HEK293 (cell line): Measurements from ENCODE around the gene LRCH1.

Experiments used
- CTCF ChIA-PET: fragments of 350-600 bp; formaldehyde crosslinking; extraction: SDS; loops from one replicate; lab custom pipeline; 2021; ENCODE audit warnings: antibody characterized with exemption; lab: Yijun Ruan, JAX
- POLR2A ChIA-PET: fragments of 300-600 bp; formaldehyde crosslinking; extraction: SDS; loops from one replicate; lab custom pipeline; 2020; ENCODE audit warnings: antibody characterized with exemption, inconsistent platforms; lab: Yijun Ruan, JAX
- H3K27ac ChIP-seq: fragments of 200-500 bp; sonication (Bioruptor generic); 2 replicates; pipeline ENCODE4 v1.5.1; 2014; ENCODE audit warnings: low read depth, low read length, control low read depth, inconsistent platforms; ENCODE audit errors: extremely low read depth
- H3K36me3 ChIP-seq, 2 experiments: fragments of 200-500 bp in 1 of 2; sonication (Bioruptor generic) in 1 of 2; 1 replicate in 1 of 2; 2 replicates in 1 of 2; pipeline ENCODE4 v1.5.1; 2014 to 2017; ENCODE audit warnings: inconsistent platforms in 2 of 2, low read length in 2 of 2; ENCODE audit not compliant: control insufficient read depth in 2 of 2, insufficient read depth in 1 of 2
- H3K4me1 ChIP-seq: fragments of 200-500 bp; sonication (Bioruptor generic); 2 replicates; pipeline ENCODE4 v1.5.1; 2014; ENCODE audit warnings: mild to moderate bottlenecking, low read length, inconsistent platforms; ENCODE audit not compliant: control insufficient read depth, insufficient read depth
- H3K4me3 ChIP-seq: 2 replicates; pipeline ENCODE4 v1.5.1; 2011; ENCODE audit warnings: low read depth, mild to moderate bottlenecking, control low read depth, low read length, moderate library complexity
- H3K9me3 ChIP-seq: fragments of 200-500 bp; sonication (Bioruptor generic); 2 replicates; pipeline ENCODE4 v1.5.1; 2014; ENCODE audit warnings: low read depth, low read length, inconsistent platforms; ENCODE audit not compliant: control insufficient read depth, insufficient read depth
- BCL11A ChIP-seq: fragments of 450-650 bp; formaldehyde crosslinking; IDR thresholded peaks from 2 replicates; pipeline ENCODE4 v1.5.1; 2016; ENCODE audit warnings: low read depth, missing biosample characterization, missing genetic modification characterization
- HOXC10 ChIP-seq: sonication (generic); formaldehyde crosslinking; IDR thresholded peaks from 2 replicates; pipeline ENCODE4 v1.8.1; 2023; ENCODE audit warnings: mild to moderate bottlenecking, missing genetic modification reagents
- HOXD13 ChIP-seq: sonication (generic); formaldehyde crosslinking; IDR thresholded peaks from 2 replicates; pipeline ENCODE4 v1.8.0; 2022; ENCODE audit warnings: missing genetic modification reagents, borderline replicate concordance
- PATZ1 ChIP-seq: fragments of 450-650 bp; formaldehyde crosslinking; IDR thresholded peaks from 2 replicates; pipeline ENCODE4 v1.5.1; 2016; ENCODE audit warnings: missing biosample characterization, missing genetic modification characterization
- PRDM1 ChIP-seq: fragments of 450-650 bp; formaldehyde crosslinking; IDR thresholded peaks from 2 replicates; pipeline ENCODE4; 2016; ENCODE audit warnings: missing biosample characterization, missing genetic modification characterization
- PRDM10 ChIP-seq: fragments of 450-650 bp; formaldehyde crosslinking; IDR thresholded peaks from 2 replicates; pipeline ENCODE4 v1.5.1; 2016; ENCODE audit warnings: missing biosample characterization, missing genetic modification characterization
- WT1 ChIP-seq: fragments of 450-650 bp; formaldehyde crosslinking; IDR thresholded peaks from 2 replicates; pipeline ENCODE4 v1.5.1; 2016; ENCODE audit warnings: missing biosample characterization, missing genetic modification characterization
- ZFHX2 ChIP-seq: fragments of 450-650 bp; formaldehyde crosslinking; conservative IDR thresholded peaks from 2 replicates; pipeline ENCODE4 v1.5.1; 2016; ENCODE audit warnings: missing biosample characterization, missing genetic modification characterization
- ZFP41 ChIP-seq: fragments of 450-650 bp; formaldehyde crosslinking; IDR thresholded peaks from 2 replicates; pipeline ENCODE4 v1.5.1; 2016; ENCODE audit warnings: missing biosample characterization, missing genetic modification characterization, borderline replicate concordance
- ZNF169 ChIP-seq: fragments of 450-650 bp; formaldehyde crosslinking; IDR thresholded peaks from 2 replicates; pipeline ENCODE4 v1.5.1; 2016; ENCODE audit warnings: missing biosample characterization, missing genetic modification characterization
- ZNF19 ChIP-seq: fragments of 450-650 bp; formaldehyde crosslinking; IDR thresholded peaks from 2 replicates; pipeline ENCODE4; 2016; ENCODE audit warnings: missing biosample characterization, missing genetic modification characterization, low read depth
- ZNF2 ChIP-seq: fragments of 450-650 bp; formaldehyde crosslinking; IDR thresholded peaks from 2 replicates; pipeline ENCODE4 v1.5.1; 2016; ENCODE audit warnings: missing biosample characterization, missing genetic modification characterization
- ZNF391 ChIP-seq: fragments of 450-650 bp; formaldehyde crosslinking; IDR thresholded peaks from 2 replicates; pipeline ENCODE4 v1.5.1; 2016; ENCODE audit warnings: low read depth, missing biosample characterization, missing genetic modification characterization, borderline replicate concordance
- ZNF473 ChIP-seq: fragments of 450-650 bp; formaldehyde crosslinking; IDR thresholded peaks from 2 replicates; pipeline ENCODE4 v1.5.1; 2017; ENCODE audit warnings: missing biosample characterization, missing genetic modification characterization
- ZNF48 ChIP-seq: fragments of 450-650 bp; formaldehyde crosslinking; IDR thresholded peaks from 2 replicates; pipeline ENCODE4 v1.5.1; 2016; ENCODE audit warnings: missing biosample characterization, missing genetic modification characterization
- ZNF488 ChIP-seq: fragments of 450-650 bp; formaldehyde crosslinking; IDR thresholded peaks from 2 replicates; pipeline ENCODE4 v1.5.1; 2016; ENCODE audit warnings: missing biosample characterization, missing genetic modification characterization
- ZNF501 ChIP-seq: fragments of 450-650 bp; formaldehyde crosslinking; IDR thresholded peaks from 2 replicates; pipeline ENCODE4 v1.5.1; 2016; ENCODE audit warnings: missing biosample characterization, missing genetic modification characterization
- ZNF530 ChIP-seq: fragments of 450-650 bp; formaldehyde crosslinking; IDR thresholded peaks from 2 replicates; pipeline ENCODE4 v1.5.1; 2016; ENCODE audit warnings: low read depth, missing biosample characterization, missing genetic modification characterization
- ZNF555 ChIP-seq: fragments of 450-650 bp; formaldehyde crosslinking; conservative IDR thresholded peaks from 2 replicates; pipeline ENCODE4 v1.5.1; 2017; ENCODE audit warnings: missing biosample characterization, mild to moderate bottlenecking, missing genetic modification characterization, inconsistent platforms
- ZNF561 ChIP-seq: fragments of 450-650 bp; IDR thresholded peaks from 2 replicates; pipeline ENCODE4 v1.5.1; 2018; ENCODE audit warnings: missing biosample characterization, missing genetic modification characterization, borderline replicate concordance
- ZNF639 ChIP-seq: fragments of 450-650 bp; formaldehyde crosslinking; IDR thresholded peaks from 2 replicates; pipeline ENCODE4 v1.5.1; 2016; ENCODE audit warnings: missing biosample characterization, missing genetic modification characterization
- ZNF654 ChIP-seq: fragments of 450-650 bp; formaldehyde crosslinking; IDR thresholded peaks from 2 replicates; pipeline ENCODE4 v1.5.1; 2016; ENCODE audit warnings: low read depth, missing biosample characterization, missing genetic modification characterization
- ZNF704 ChIP-seq: fragments of 450-650 bp; formaldehyde crosslinking; IDR thresholded peaks from 2 replicates; pipeline ENCODE4 v1.5.1; 2016; ENCODE audit warnings: missing biosample characterization, missing genetic modification characterization
- ZNF747 ChIP-seq: fragments of 450-650 bp; formaldehyde crosslinking; IDR thresholded peaks from 2 replicates; pipeline ENCODE4 v1.5.1; 2016; ENCODE audit warnings: missing biosample characterization, missing genetic modification characterization
- ZNF830 ChIP-seq: fragments of 450-650 bp; IDR thresholded peaks from 2 replicates; pipeline ENCODE4 v1.5.0; 2018; ENCODE audit warnings: missing biosample characterization, missing genetic modification characterization, low read depth, mild to moderate bottlenecking, moderate library complexity
- ZSCAN16 ChIP-seq: fragments of 450-650 bp; formaldehyde crosslinking; IDR thresholded peaks from 2 replicates; pipeline ENCODE4 v1.5.1; 2016; ENCODE audit warnings: missing biosample characterization, missing genetic modification characterization

Gene LRCH1

GRCh38 chr13:46747031-46747820 is 194.3 kb downstream of the LRCH1 start (continued):
- TF ChIP-seq PRDM10, result no peak
- TF ChIP-seq ZNF561 (tag by site-specific recombination), result no peak
- no peak for TF ChIP-seq ZNF639 (tag by site-specific recombination)
- no peak for TF ChIP-seq ZNF830
- TF ChIP-seq ZSCAN16, result no peak
- no peak for TF ChIP-seq ZNF530
- no peak for TF ChIP-seq ZNF747 (tag by site-specific recombination)
- TF ChIP-seq ZNF473 (tag by site-specific recombination), result no peak
- TF ChIP-seq, all 188 proteins: peak for 0

- CTCF ChIA-PET, result interaction anchor here (0.6 kb wide), 1 partner anchor 12 kb away, joined by 9 read pairs; no protein-coding TSS in a partner anchor
- Histone ChIP-seq H3K9me3 (no peaks in the 10 kb centered on the region), H3K4me1 (no peaks in the 10 kb centered on the region), H3K27ac (no peak overlapping the region), H3K4me3 (no peak overlapping the region), H3K36me3 (peaks cover 0 to 40% of the 10 kb centered on the region in 2 experiments; a peak in 2 of 3 replicates)
- TF ChIP-seq ZNF19 (tag by site-specific recombination), result no peak
- TF ChIP-seq ZFP41, result no peak
- no peak for TF ChIP-seq HOXC10
- TF ChIP-seq ZFHX2, result no peak
- no peak for TF ChIP-seq HOXD13 (CRISPR knock-in tag)
- POLR2A ChIA-PET, result no interaction called here
Measured at GRCh38 chr13:46748300-46748699, 195.3 kb downstream of the LRCH1 start.

- Histone ChIP-seq H3K9me3 (no peaks in the 10 kb centered on the region), H3K36me3 (peaks cover 0 to 37% of the 10 kb centered on the region in 2 experiments; a peak in 2 of 3 replicates), H3K4me3 (no peak overlapping the region), H3K4me1 (no peaks in the 10 kb centered on the region), H3K27ac (no peak overlapping the region)
- ChIA-PET CTCF (no interaction called here), POLR2A (no interaction called here)
- no peak for TF ChIP-seq ZNF169
- no peak for TF ChIP-seq ZNF704 (tag by site-specific recombination)
- TF ChIP-seq PATZ1 (tag by site-specific recombination), result no peak
- no peak for TF ChIP-seq PRDM1 (tag by site-specific recombination)
- no peak for TF ChIP-seq WT1 (tag by site-specific recombination)
- TF ChIP-seq ZNF2 (tag by site-specific recombination), result no peak
- no peak for TF ChIP-seq ZNF391 (tag by site-specific recombination)
- no peak for TF ChIP-seq ZNF48 (tag by site-specific recombination)
- no peak for TF ChIP-seq ZNF555 (tag by site-specific recombination)
- TF ChIP-seq ZNF488 (tag by site-specific recombination), result no peak
- TF ChIP-seq ZNF654 (tag by site-specific recombination), result no peak
- TF ChIP-seq ZNF501 (tag by site-specific recombination), result no peak
- TF ChIP-seq BCL11A, result no peak
Measured at GRCh38 chr13:46749951-46750350, 197.0 kb downstream of the LRCH1 start.
